Upper lobe of right lung (tissue), 1 donor: Measurements from ENCODE around the gene NOSTRIN. TPM values are rescaled to one million over a fixed set of nuclear protein-coding genes. Genes with fewer than 3 reads are reported as not detected.
A peak's percentile ranks its signal among the peaks of the same experiment; 100 is the strongest.

Source experiments
- ATAC-seq: fragments of 200-7000 bp; cut with Tn5 transposase; one replicate; pipeline ENCODE4 v1.9.1; 2020; ENCODE audit warnings: mild to moderate bottlenecking, moderate library complexity
- DNase-seq: peaks from one replicate; pipeline ENCODE4 v3.0.0-alpha.2; 2020
- H3K27ac ChIP-seq: fragments of 200-600 bp; one replicate; pipeline ENCODE4 v1.8.0; 2022
- H3K27me3 ChIP-seq: fragments of 200-600 bp; one replicate; pipeline ENCODE4 v1.8.0; 2022; ENCODE audit warnings: mild to moderate bottlenecking
- H3K36me3 ChIP-seq: fragments of 200-600 bp; one replicate; pipeline ENCODE4 v1.8.0; 2022
- H3K4me1 ChIP-seq: fragments of 200-600 bp; one replicate; pipeline ENCODE4 v1.8.0; 2022
- H3K4me3 ChIP-seq: fragments of 200-600 bp; one replicate; pipeline ENCODE4 v1.8.0; 2022; ENCODE audit warnings: mild to moderate bottlenecking
- H3K9me3 ChIP-seq: fragments of 200-600 bp; one replicate; pipeline ENCODE4 v1.8.0; 2022
- CTCF ChIP-seq: fragments of 200-600 bp; IDR thresholded peaks from one replicate; pipeline ENCODE4 v1.8.0; 2022; ENCODE audit warnings: antibody characterized with exemption
- intact Hi-C: fragments of 100-400 bp; cut with DNase I; formaldehyde crosslinking; loops from one replicate; pipeline ENCODE4 v1.11.0; 2022
- total RNA-seq: library from RNA; stranded (reverse); fragmentation: NEBNext Ultra II Directional; extraction: Animal tissue kit (Norgen Biotek cat#: 25700); gene quantifications from one replicate; pipeline ENCODE4 v1.2.1, GENCODE V29; 2021
- donor health status: DM: no; HTN: yes; CAD: no; lungs with severe emphysema.

NOSTRIN gene
- total RNA-seq, 1 donor from 2014 or later: 70.0 TPM

- H3K36me3 ChIP-seq: no peaks in the 10 kb centered on the region
- DNase-seq (no peak), ATAC-seq (no peak)
- H3K9me3 ChIP-seq: no peaks in the 10 kb centered on the region
- TF ChIP-seq CTCF: no peak
- peak overlapping the region; percentile 45 for H3K4me3 ChIP-seq
- no peaks in the 10 kb centered on the region for H3K4me1 ChIP-seq
- peak overlapping the region; percentile 33 for H3K27ac ChIP-seq
- no peaks in the 10 kb centered on the region for H3K27me3 ChIP-seq
- intact Hi-C loops: no loop called here
Measured at GRCh38 chr2:168805615-168806014, 3.2 kb downstream of the NOSTRIN start.

GRCh38 chr2:168809537-168809936 lies 7.1 kb downstream of the NOSTRIN start:
- Histone ChIP-seq H3K4me1 (no peaks in the 10 kb centered on the region), H3K36me3 (no peaks in the 10 kb centered on the region), H3K27ac (no peak overlapping the region), H3K27me3 (no peaks in the 10 kb centered on the region), H3K4me3 (no peak overlapping the region), H3K9me3 (no peaks in the 10 kb centered on the region)
- ATAC-seq: no peak
- intact Hi-C loops: no loop called here
- no peak for TF ChIP-seq CTCF
- no peak for DNase-seq

GRCh38 chr2:168810235-168810634 lies 7.8 kb downstream of the NOSTRIN start:
- no peak for TF ChIP-seq CTCF
- ATAC-seq (no peak), DNase-seq (no peak)
- H3K9me3 ChIP-seq: no peaks in the 10 kb centered on the region
- no peaks in the 10 kb centered on the region for H3K4me1 ChIP-seq
- no peak overlapping the region for H3K27ac ChIP-seq
- no peak overlapping the region for H3K4me3 ChIP-seq
- no peaks in the 10 kb centered on the region for H3K27me3 ChIP-seq
- intact Hi-C loops: no loop called here
- no peaks in the 10 kb centered on the region for H3K36me3 ChIP-seq

- ATAC-seq (no peak), DNase-seq (no peak)
- Histone ChIP-seq H3K27ac (no peak overlapping the region), H3K9me3 (no peaks in the 10 kb centered on the region), H3K36me3 (no peaks in the 10 kb centered on the region), H3K4me1 (no peaks in the 10 kb centered on the region), H3K27me3 (no peaks in the 10 kb centered on the region), H3K4me3 (no peak overlapping the region)
- intact Hi-C loops: no loop called here
- TF ChIP-seq CTCF: no peak
Measured at GRCh38 chr2:168811696-168812095, 9.3 kb downstream of the NOSTRIN start.

- no peaks in the 10 kb centered on the region for H3K36me3 ChIP-seq
- intact Hi-C loops: no loop called here
- DNase-seq: no peak
- no peak for TF ChIP-seq CTCF
- H3K4me3 ChIP-seq: no peak overlapping the region
- H3K27me3 ChIP-seq: no peaks in the 10 kb centered on the region
- no peak overlapping the region for H3K27ac ChIP-seq
- no peak for ATAC-seq
- H3K9me3 ChIP-seq: no peaks in the 10 kb centered on the region
- H3K4me1 ChIP-seq: no peaks in the 10 kb centered on the region
Measured at GRCh38 chr2:168814046-168814445, 11.6 kb downstream of the NOSTRIN start.
